GM23248 (cell line): ENCODE data around the gene FKBP5. TPM values are rescaled to one million over a fixed set of nuclear protein-coding genes. Genes with fewer than 3 reads are reported as not detected.

Source experiments
- DNase-seq: peaks from one replicate; pipeline ENCODE4 v3.0.0-alpha.2; 2015
- H2AFZ ChIP-seq: fragments of 200-600 bp; sonication (generic); 2 replicates; pipeline ENCODE4 v1.6.1; 2016; ENCODE audit warnings: antibody characterized with exemption
- H3F3A ChIP-seq: fragments of 200-600 bp; sonication (generic); 2 replicates; pipeline ENCODE4 v1.6.1; 2016; ENCODE audit warnings: mild to moderate bottlenecking, antibody characterized with exemption, mixed run types; ENCODE audit not compliant: insufficient read depth
- H3K27ac ChIP-seq: fragments of 200-600 bp; sonication (generic); 2 replicates; pipeline ENCODE4 v1.5.1; 2016; ENCODE audit warnings: mild to moderate bottlenecking
- H3K27me3 ChIP-seq: fragments of 200-600 bp; sonication (generic); replicated peaks from 2 replicates; pipeline ENCODE4 v1.6.1; 2016; ENCODE audit warnings: mild to moderate bottlenecking; ENCODE audit not compliant: insufficient read depth
- H3K36me3 ChIP-seq: fragments of 200-600 bp; sonication (generic); 2 replicates; pipeline ENCODE4 v1.6.1; 2016; ENCODE audit warnings: low read depth, mild to moderate bottlenecking
- H3K4me1 ChIP-seq: fragments of 200-600 bp; sonication (generic); 2 replicates; pipeline ENCODE4 v1.6.1; 2016; ENCODE audit warnings: mild to moderate bottlenecking; ENCODE audit not compliant: insufficient read depth
- H3K4me2 ChIP-seq: fragments of 200-600 bp; sonication (generic); one replicate; pipeline ENCODE4 v1.6.1; 2016; ENCODE audit warnings: mild to moderate bottlenecking; ENCODE audit not compliant: unreplicated experiment
- H3K4me3 ChIP-seq: fragments of 200-600 bp; sonication (generic); 2 replicates; pipeline ENCODE4 v1.5.1; 2016; ENCODE audit warnings: mild to moderate bottlenecking
- H3K79me2 ChIP-seq: fragments of 200-600 bp; sonication (generic); 2 replicates; pipeline ENCODE4 v1.6.1; 2016; ENCODE audit warnings: mild to moderate bottlenecking; ENCODE audit not compliant: insufficient read depth
- H3K9ac ChIP-seq: fragments of 200-600 bp; sonication (generic); 2 replicates; pipeline ENCODE4 v1.6.1; 2016; ENCODE audit warnings: mild to moderate bottlenecking
- H3K9me2 ChIP-seq: fragments of 200-600 bp; sonication (generic); 2 replicates; pipeline ENCODE4 v1.6.1; 2016; ENCODE audit warnings: mixed run types, mild to moderate bottlenecking, moderate library complexity; ENCODE audit not compliant: insufficient read depth
- H3K9me3 ChIP-seq: fragments of 200-600 bp; sonication (generic); one replicate; pipeline ENCODE4 v1.6.1; 2017; ENCODE audit warnings: low read depth
- H4K20me1 ChIP-seq: fragments of 200-600 bp; sonication (generic); 2 replicates; pipeline ENCODE4 v1.6.0; 2016; ENCODE audit not compliant: insufficient read depth
- EZH2 ChIP-seq: fragments of 200-600 bp; sonication (generic); IDR thresholded peaks from 2 replicates; pipeline ENCODE4 v1.6.1; 2018; ENCODE audit warnings: antibody characterized with exemption, mild to moderate bottlenecking; ENCODE audit not compliant: insufficient read depth, poor library complexity, severe bottlenecking
- EZH2phosphoT487 ChIP-seq: fragments of 200-600 bp; sonication (generic); IDR thresholded peaks from 2 replicates; pipeline ENCODE4 v1.6.1; 2018; ENCODE audit warnings: antibody characterized with exemption, moderate library complexity, mild to moderate bottlenecking, low read depth; ENCODE audit not compliant: insufficient read depth
- WGBS, 2 experiments: methylation state at CpG; one replicate each; pipeline ENCODE4 v1.1.6; 2015 to 2017; ENCODE audit warnings: low lambda C conversion rate in 2 of 2, low coverage in 1 of 2; ENCODE audit errors: missing lambda C conversion rate in 2 of 2; 5-methylcytosine and 5-hydroxymethylcytosine counted together
- in situ Hi-C: fragments of 300-500 bp; cut with MboI; formaldehyde crosslinking; loops from 2 replicates; pipeline ENCODE4 v1.15.0; 2020
- polyA plus RNA-seq: library from polyadenylated mRNA; unstranded; fragments of >200 nt; fragmentation: Nextera tagmentation; extraction: Ambion mirVana; gene quantifications from 2 replicates; pipeline ENCODE4 v1.2.1, GENCODE V29; 2016
- total RNA-seq: library from RNA; depleted of rRNA; stranded (reverse); fragments of >200 nt; shearing (Covaris generic); gene quantifications from 2 replicates; pipeline ENCODE4 v1.2.3, GENCODE V29; 2014

FKBP5 gene
- total and polyA plus RNA-seq, 2 experiments from 2014 or later = 3.6 to 6.3 TPM

- H4K20me1 ChIP-seq = no peaks in the 10 kb centered on the region
- no peaks in the 10 kb centered on the region for H3K9me2 ChIP-seq
- no peak overlapping the region for H3K9ac ChIP-seq
- H3K79me2 ChIP-seq = no peaks in the 10 kb centered on the region
- peak overlapping the region; percentile 26; the same call in 1 of the 2 replicates for H3K27ac ChIP-seq
- H3K27me3 ChIP-seq = no peaks in the 10 kb centered on the region
- no peaks in the 10 kb centered on the region for H3K36me3 ChIP-seq
- peak; percentile 84 for DNase-seq
- no peak overlapping the region for H3K4me3 ChIP-seq
- WGBS, 2 experiments = 74 to 76% methylated on average over 8 of the region's 8 CpGs
- H2AFZ ChIP-seq = no peak overlapping the region
- peak overlapping the region; percentile 48 for H3K4me2 ChIP-seq
- H3K4me1 ChIP-seq = peaks cover 29% of the 10 kb centered on the region
- TF ChIP-seq EZH2 (no peak), EZH2phosphoT487 (no peak)
- H3F3A ChIP-seq = peaks cover 23% of the 10 kb centered on the region
- H3K9me3 ChIP-seq = no peaks in the 10 kb centered on the region
- in situ Hi-C loops = no loop called here
These were observed 92.0 kb downstream of the FKBP5 start for GRCh38 chr6:35596448-35597442.

GRCh38 chr6:35594503-35595186, 94.1 kb downstream of the FKBP5 start:
- peaks cover 3% of the 10 kb centered on the region; the same call in 1 of the 2 replicates for H3F3A ChIP-seq
- no peak overlapping the region for H3K27ac ChIP-seq
- H3K9me3 ChIP-seq = no peaks in the 10 kb centered on the region
- H3K4me1 ChIP-seq = peaks cover 12% of the 10 kb centered on the region
- H3K36me3 ChIP-seq = no peaks in the 10 kb centered on the region
- H3K79me2 ChIP-seq = no peaks in the 10 kb centered on the region
- no peak overlapping the region for H2AFZ ChIP-seq
- H3K9me2 ChIP-seq = no peaks in the 10 kb centered on the region
- no peaks in the 10 kb centered on the region for H4K20me1 ChIP-seq
- no peak overlapping the region for H3K9ac ChIP-seq
- H3K4me3 ChIP-seq = no peak overlapping the region
- H3K27me3 ChIP-seq = no peaks in the 10 kb centered on the region
- in situ Hi-C loops = no loop called here
- DNase-seq = no peak
- H3K4me2 ChIP-seq = no peak overlapping the region
- no peak for TF ChIP-seq EZH2
- TF ChIP-seq EZH2phosphoT487 = no peak
- 96 to 97% methylated on average over 6 of the region's 6 CpGs for WGBS, 2 experiments

GRCh38 chr6:35592178-35592577, 96.5 kb downstream of the FKBP5 start:
- H3K4me3 ChIP-seq = no peak overlapping the region
- H3K36me3 ChIP-seq = no peaks in the 10 kb centered on the region
- TF ChIP-seq EZH2 (no peak), EZH2phosphoT487 (no peak)
- peaks cover 4% of the 10 kb centered on the region for H3F3A ChIP-seq
- no peak overlapping the region for H2AFZ ChIP-seq
- no peak for DNase-seq
- H3K4me1 ChIP-seq = peaks cover 15% of the 10 kb centered on the region
- no peaks in the 10 kb centered on the region for H4K20me1 ChIP-seq
- no peaks in the 10 kb centered on the region for H3K9me2 ChIP-seq
- WGBS, 2 experiments = 96 to 100% methylated on average over 3 of the region's 3 CpGs
- H3K9me3 ChIP-seq = no peaks in the 10 kb centered on the region
- no peak overlapping the region for H3K4me2 ChIP-seq
- H3K9ac ChIP-seq = no peak overlapping the region
- H3K27ac ChIP-seq = no peak overlapping the region
- in situ Hi-C loops = no loop called here
- no peaks in the 10 kb centered on the region for H3K79me2 ChIP-seq
- no peaks in the 10 kb centered on the region for H3K27me3 ChIP-seq

GRCh38 chr6:35590622-35591066, 98.1 kb downstream of the FKBP5 start:
- Histone ChIP-seq H3K4me2 (no peak overlapping the region), H3K9me3 (no peaks in the 10 kb centered on the region), H3K79me2 (no peaks in the 10 kb centered on the region), H4K20me1 (no peaks in the 10 kb centered on the region), H3K4me1 (peaks cover 20% of the 10 kb centered on the region), H3F3A (peaks cover 15% of the 10 kb centered on the region), H3K9me2 (no peaks in the 10 kb centered on the region), H3K9ac (no peak overlapping the region), H3K36me3 (no peaks in the 10 kb centered on the region), H3K27ac (no peak overlapping the region), H3K4me3 (no peak overlapping the region), H3K27me3 (no peaks in the 10 kb centered on the region), H2AFZ (no peak overlapping the region)
- in situ Hi-C loops = no loop called here
- no peak for DNase-seq
- TF ChIP-seq EZH2phosphoT487 (no peak), EZH2 (no peak)
- 57 to 63% methylated on average over 6 of the region's 6 CpGs for WGBS, 2 experiments
